Embryonic facial prominence (tissue), 1 donor: ENCODE measurements around the gene ITGBL1.

Experiments used
- DNase-seq: peaks from one replicate; pipeline ENCODE4 v3.0.0-alpha.2; 2016; ENCODE audit errors: extremely low spot score

Gene ITGBL1

GRCh38 chr13:101450749-101451130 is 1.7 kb upstream of the ITGBL1 start:
- no peak for DNase-seq

DNA sequence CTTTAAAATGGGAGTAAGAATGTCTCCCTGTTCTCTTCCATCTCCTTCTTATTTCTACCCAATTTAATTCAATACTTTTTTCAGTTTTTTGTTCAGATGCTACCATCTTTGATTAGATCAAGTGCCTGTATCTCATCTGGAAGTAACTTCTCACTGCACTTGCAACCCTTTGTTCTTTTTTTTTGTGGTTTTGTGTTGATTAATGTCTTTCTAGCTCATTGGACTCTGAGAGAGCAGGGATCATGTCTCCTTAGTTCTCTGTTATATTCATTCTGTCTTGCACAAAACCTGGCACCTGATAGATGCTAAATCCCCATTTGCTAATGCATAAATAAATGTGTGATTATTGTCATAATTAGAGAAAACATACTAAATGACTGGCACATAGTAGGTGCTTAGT is 834 bp upstream of the ITGBL1 start:
- DNase-seq = no peak

- DNase-seq = no peak
Observed at GRCh38 chr13:101453784-101454201, 1.3 kb downstream of the ITGBL1 start.

GRCh38 chr13:101454767-101455166 is 2.3 kb downstream of the ITGBL1 start:
- DNase-seq = no peak

- no peak for DNase-seq
Observed at GRCh38 chr13:101455863-101456262, 3.4 kb downstream of the ITGBL1 start.

DNA sequence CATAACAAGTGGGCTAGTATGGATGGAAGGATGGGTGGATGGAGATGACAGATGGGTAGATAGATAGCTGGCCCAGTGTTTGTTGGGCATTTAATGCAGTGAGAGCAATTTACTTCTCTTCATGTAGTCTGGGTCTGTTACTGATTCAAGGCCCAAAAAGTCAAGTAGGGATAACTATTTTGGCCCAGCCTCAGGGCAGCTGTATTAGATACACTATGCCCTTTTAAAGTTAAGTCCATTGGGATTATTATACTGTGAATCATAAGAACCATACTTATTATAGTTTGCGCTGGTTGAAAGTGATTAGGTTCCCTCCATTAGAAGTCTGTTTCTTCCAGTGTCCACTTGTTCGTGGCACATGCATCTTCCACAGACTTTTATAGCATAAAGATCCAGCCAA is 4.7 kb downstream of the ITGBL1 start:
- no peak for DNase-seq

GRCh38 chr13:101465877-101466276 is 13.4 kb downstream of the ITGBL1 start:
- no peak for DNase-seq

GRCh38 chr13:101467415-101467814 is 14.9 kb downstream of the ITGBL1 start:
- no peak for DNase-seq

DNA sequence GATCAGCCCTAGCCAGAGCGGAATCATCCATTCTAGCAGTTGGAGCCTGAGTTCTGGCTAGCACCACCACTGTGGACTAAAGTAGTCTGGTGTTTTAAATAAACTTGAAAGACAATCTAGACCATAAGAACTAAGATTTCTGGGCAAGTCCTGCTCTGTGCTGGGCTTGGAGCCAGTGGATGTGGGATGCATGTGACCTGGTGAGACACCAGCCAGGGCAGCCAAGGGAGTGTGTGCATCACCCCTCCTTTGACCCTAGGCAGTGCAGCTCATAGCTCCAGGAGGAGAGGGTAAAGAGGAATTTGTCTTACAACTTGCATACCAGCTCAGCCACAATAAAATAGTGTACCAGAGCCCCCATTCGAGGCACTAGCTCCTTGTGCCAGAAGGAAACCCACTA is 21.0 kb downstream of the ITGBL1 start:
- DNase-seq = no peak

- no peak for DNase-seq
Observed at GRCh38 chr13:101474419-101474957, 22.0 kb downstream of the ITGBL1 start.

- DNase-seq = no peak
Observed at GRCh38 chr13:101475536-101475935, 23.1 kb downstream of the ITGBL1 start.

DNA sequence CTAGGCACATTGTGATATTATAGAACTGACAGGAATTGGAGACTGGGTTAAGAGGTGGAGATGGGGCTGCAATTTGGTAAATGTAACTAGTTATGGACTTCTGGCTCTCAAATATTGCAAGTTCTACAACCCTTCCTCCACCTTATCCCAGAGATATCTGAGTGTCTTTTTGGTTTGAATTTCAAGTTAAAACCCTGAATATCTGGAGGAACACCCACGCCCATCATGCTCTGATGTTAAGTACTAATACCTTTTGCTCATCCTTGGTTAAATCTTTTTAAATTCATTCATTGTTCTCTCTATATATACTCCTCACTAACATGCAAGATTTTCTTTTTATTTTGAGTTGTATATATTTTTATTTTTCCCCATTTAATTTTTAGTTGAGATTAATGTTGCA is 28.9 kb downstream of the ITGBL1 start:
- DNase-seq = no peak

DNA sequence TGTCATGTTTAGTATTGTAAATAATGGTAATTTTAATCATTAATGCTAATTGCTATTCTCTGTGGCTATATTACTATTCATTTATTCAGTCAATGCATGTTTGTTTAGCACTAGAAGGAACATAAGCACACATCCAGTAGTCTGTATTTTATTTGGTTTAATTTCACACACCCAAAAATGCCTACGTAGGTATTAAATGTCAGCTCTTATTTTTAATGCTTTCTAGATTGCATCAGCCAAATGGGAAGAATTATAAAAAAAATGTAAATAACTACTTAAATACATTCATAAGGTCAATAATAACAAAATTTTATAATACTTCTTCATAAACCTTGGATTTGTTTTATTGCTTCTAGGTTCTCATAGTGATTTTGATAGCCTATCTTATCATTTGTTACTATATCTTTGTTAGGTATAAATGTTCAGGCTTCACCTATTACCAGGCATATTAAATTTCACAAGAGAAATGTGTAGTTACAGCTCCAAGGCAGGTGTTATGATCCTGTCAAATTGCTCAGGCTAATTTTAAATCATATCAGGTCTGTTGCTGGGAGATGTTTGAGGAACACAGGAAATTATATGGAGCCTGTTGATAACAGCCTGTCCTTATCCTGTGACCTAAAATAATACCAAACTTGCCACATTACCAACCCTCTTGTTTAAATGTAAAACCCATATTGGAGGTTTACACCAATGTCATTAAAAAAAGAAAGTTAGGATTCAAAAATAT is 34.4 kb downstream of the ITGBL1 start:
- no peak for DNase-seq

DNA sequence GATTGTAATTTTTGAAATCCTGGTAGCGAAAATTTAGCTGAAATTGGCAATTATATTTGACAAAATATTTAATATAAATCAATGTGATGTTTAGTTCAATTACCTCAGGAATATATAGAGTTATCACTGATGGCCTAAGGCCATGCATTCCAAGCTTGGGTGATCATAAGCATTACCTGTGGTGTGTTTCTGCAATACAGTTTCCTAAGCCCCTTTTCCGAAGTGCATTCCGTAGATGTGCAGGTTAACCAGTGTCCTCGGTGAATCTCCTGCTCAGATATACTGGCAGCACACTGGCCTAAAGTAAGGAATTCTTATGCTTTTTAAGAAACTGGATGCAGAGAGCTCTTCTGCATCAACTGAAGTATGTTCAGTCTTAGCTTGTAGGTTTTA is 35.0 kb downstream of the ITGBL1 start:
- no peak for DNase-seq

DNA sequence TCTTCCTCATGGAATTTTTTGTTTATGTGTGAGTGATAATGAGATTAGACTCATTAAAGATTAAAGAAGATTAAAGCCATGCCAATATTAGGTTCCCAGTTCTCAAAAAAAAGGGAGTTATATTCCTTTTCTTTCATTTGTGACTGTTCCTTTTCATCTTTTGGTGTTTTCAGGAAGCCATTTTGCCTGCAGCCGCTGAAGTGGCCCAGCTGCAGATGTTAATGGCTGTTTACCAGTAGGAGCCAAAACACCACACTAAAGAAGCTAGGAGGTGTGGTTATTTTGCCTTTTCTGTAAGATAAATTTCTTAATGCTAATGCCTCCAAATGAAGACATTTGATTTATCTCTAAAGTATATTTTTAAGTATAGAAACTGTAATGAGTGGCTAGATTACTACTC is 36.3 kb downstream of the ITGBL1 start:
- DNase-seq = no peak

DNA sequence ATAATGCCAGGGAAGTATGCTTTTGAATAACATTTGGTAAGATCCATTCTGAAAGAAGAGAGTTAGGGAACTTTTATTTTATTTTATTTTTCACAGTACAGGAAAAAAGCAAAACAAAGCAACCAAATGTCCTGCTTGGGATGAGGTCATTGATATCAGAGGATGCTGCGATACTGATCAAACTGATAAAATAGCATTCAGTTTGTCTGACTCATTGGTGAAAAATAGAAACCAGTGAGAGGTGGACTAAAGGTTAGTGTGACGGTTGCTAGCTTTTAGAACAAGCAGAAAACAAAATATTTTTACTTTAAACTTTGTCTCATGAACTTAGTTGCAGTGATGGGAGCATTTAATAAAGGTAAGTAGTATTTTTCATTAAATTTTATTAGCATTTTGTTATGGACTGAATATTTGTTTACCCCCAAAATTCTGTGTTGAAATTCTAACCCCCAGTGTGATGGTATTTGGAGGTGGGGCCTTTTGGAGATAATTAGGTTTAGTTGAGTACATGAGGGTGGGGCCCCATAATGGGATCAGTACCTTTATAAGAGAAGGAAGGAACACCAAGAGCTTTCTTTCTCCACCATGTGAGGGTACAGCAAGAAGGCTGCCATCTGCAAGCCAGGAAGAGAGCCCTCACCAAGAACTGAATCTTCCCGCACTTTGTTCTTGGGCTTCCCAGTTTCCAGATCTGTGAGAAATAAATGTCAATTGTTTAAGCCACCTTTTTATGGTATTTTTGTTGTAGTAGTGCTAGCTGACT is 37.3 kb downstream of the ITGBL1 start:
- no peak for DNase-seq

GRCh38 chr13:101490406-101491015 is 38.0 kb downstream of the ITGBL1 start:
- DNase-seq = no peak

DNA sequence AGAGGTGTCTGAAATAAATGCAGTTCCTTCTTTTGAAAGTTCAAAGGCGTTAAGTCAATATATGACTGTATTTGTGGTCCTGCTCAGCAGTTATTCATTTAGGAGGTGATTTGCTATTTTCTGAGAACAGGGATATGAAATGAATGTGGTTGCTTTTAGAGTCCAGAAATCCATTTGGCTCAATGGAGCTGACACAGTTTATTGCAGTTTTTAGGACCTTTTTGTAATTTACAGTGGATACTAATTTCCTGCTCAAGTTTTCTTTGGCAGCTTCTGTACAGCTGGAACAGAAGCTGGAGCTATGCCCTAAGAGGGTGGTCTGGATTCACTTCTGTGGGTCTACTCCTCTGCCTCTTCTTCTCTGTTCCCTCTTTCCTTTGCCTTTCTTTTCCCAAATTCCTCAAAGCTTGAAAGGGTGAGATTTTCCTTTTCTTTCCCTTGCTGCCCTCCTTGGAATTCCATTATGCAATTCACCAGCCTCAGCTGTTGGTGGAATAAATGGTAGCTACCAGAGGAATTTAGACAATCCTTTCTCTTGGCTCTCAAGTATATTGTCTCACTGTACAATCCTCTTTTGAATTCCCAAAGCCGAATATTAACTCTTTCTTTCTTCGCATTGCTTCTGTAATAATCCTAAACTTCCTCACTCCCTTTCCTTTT is 39.9 kb downstream of the ITGBL1 start:
- DNase-seq = no peak

DNA sequence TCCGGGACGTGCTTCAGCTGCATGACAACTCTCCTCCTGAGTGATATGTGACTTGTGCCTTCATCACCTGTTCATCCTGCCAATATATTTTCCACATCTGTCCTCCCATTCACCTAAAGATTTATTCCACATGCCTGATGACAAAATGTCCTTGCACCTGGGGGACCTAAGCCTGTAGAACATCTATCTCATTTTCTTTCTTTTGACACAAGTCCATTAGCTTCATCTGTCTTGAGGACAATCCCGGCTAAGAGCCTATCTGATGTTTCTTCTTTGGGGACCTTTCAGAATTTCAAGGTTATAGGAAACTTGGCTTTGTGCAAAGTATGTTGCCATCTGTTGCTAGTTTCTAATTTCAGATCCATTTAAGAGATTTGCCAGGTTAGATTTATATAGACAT is 41.1 kb downstream of the ITGBL1 start:
- DNase-seq = no peak

DNA sequence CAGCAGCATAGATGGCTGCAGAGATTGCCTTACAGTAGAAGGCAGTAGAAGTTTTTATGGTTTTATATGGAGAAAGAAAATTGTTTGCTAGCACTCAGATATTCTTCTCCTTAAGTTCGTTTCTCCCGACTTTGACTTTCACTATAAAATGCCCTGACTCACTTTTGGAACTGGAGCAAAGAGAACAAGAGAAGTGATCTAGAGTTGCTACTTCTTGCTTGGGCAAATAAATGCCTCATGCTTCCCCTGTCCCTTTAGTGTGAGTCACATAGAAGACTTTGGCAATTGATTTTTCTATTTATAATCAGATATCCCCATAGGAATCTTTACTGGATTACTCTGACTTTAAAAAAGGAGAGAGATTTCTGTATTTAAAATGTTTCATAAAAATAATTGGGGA is 46.9 kb downstream of the ITGBL1 start:
- no peak for DNase-seq

GRCh38 chr13:101502618-101503017 is 50.1 kb downstream of the ITGBL1 start:
- DNase-seq = no peak

GRCh38 chr13:101511161-101511560 is 58.7 kb downstream of the ITGBL1 start:
- DNase-seq = no peak
